IMR-90 (cell line): Measurements from ENCODE around the gene PTCH2.

Experiments used
- BHLHE40 ChIP-seq: fragments of 150-350 bp; IDR thresholded peaks from 2 replicates; pipeline ENCODE4 v1.6.1; 2016; ENCODE audit warnings: mild to moderate bottlenecking, low read depth, low read length
- CEBPB ChIP-seq: IDR thresholded peaks from 2 replicates; pipeline ENCODE4 v1.6.1; 2012; ENCODE audit warnings: low read depth, low read length, improper control_type of control experiment
- CHD1 ChIP-seq: IDR thresholded peaks from 2 replicates; pipeline ENCODE4 v1.6.1; 2012; ENCODE audit warnings: low read depth, low read length, improper control_type of control experiment
- CTCF ChIP-seq: conservative IDR thresholded peaks from 2 replicates; pipeline ENCODE4 v1.5.1; 2012; ENCODE audit warnings: mild to moderate bottlenecking, low read depth, low read length, improper control_type of control experiment
- MAFK ChIP-seq: IDR thresholded peaks from 2 replicates; pipeline ENCODE4 v1.6.1; 2012; ENCODE audit warnings: low read depth, low read length, improper control_type of control experiment
- MXI1 ChIP-seq: IDR thresholded peaks from 2 replicates; pipeline ENCODE4 v1.6.1; 2012; ENCODE audit warnings: low read depth, mild to moderate bottlenecking, low read length, moderate library complexity, borderline replicate concordance
- POLR2A ChIP-seq: IDR thresholded peaks from 2 replicates; pipeline ENCODE4 v1.6.1; 2012; ENCODE audit warnings: mild to moderate bottlenecking, low read depth, low read length
- RAD21 ChIP-seq: IDR thresholded peaks from 2 replicates; pipeline ENCODE4 v1.6.1; 2012; ENCODE audit warnings: low read length, improper control_type of control experiment
- RCOR1 ChIP-seq: IDR thresholded peaks from 2 replicates; pipeline ENCODE4 v1.6.1; 2012; ENCODE audit warnings: mild to moderate bottlenecking, low read length, improper control_type of control experiment; ENCODE audit not compliant: insufficient replicate concordance
- RFX5 ChIP-seq: IDR thresholded peaks from 2 replicates; pipeline ENCODE4 v1.8.0; 2012; ENCODE audit warnings: low read depth, mild to moderate bottlenecking, low read length, moderate library complexity
- SMC3 ChIP-seq: fragments of 150-350 bp; IDR thresholded peaks from 2 replicates; pipeline ENCODE4 v1.6.1; 2016; ENCODE audit warnings: low read depth, mild to moderate bottlenecking, antibody characterized with exemption, low read length, moderate library complexity
- TF ChIP-seq, protein P1 (sequence below): fragments of 150-350 bp; IDR thresholded peaks from 2 replicates; pipeline ENCODE4 v1.6.1; 2017; ENCODE audit warnings: mild to moderate bottlenecking, antibody characterized with exemption, low read length, low read depth
- TF ChIP-seq, protein P2 (sequence below): fragments of 150-350 bp; IDR thresholded peaks from 2 replicates; pipeline ENCODE4 v1.6.1; 2016; ENCODE audit warnings: low read depth, mild to moderate bottlenecking, low read length, moderate library complexity, borderline replicate concordance

DNA sequence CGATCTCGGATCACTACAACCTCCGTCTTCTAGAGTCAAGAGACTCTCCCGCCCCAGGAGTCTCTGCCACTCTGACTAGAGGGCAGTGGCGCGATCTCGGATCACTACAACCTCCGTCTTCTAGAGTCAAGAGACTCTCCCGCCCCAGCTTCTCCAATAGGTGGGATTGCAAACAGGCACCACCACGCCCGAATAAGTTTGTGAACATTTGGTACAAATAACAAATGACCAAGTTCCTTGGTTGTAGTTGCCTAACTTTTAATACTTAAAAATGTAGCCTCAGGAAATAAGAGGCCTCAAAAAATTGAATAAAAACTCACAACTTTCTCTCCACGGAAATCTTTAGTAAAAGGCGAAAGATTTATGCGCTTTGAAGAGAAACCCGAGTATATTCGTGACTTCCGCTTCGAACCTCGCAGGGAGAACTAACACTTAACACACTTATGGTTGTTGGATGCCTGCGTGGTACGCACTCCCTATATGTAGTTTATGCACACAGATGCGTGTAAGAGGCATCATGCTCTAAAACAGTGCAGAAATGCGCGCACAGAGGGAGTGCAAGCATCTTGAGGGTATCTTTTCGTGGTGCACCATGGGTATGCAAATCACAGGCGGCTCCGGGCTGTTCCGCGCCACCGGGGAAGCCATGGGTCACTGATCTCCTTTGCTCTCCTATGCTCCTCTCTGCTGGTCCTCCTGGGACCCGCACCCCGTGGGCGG, 23.3 kb downstream of the PTCH2 start:
- TF ChIP-seq CTCF (peak; percentile 8; the same call in 1 of the 2 replicates), CEBPB (peak; percentile 54; the same call in 1 of the 2 replicates), BHLHE40 (peak; percentile 4; the same call in 1 of the 2 replicates), RAD21 (peak; percentile 16; the same call in 1 of the 2 replicates), RCOR1 (no peak), MAFK (no peak), POLR2A (peak; percentile 100), RFX5 (no peak), CHD1 (peak; percentile 84; the same call in 1 of the 2 replicates), SMC3 (no peak; the same call in 1 of the 2 replicates), MXI1 (no peak)
- TF ChIP-seq, protein P1, sequence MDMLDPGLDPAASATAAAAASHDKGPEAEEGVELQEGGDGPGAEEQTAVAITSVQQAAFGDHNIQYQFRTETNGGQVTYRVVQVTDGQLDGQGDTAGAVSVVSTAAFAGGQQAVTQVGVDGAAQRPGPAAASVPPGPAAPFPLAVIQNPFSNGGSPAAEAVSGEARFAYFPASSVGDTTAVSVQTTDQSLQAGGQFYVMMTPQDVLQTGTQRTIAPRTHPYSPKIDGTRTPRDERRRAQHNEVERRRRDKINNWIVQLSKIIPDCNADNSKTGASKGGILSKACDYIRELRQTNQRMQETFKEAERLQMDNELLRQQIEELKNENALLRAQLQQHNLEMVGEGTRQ, result no peak
- TF ChIP-seq, protein P2, sequence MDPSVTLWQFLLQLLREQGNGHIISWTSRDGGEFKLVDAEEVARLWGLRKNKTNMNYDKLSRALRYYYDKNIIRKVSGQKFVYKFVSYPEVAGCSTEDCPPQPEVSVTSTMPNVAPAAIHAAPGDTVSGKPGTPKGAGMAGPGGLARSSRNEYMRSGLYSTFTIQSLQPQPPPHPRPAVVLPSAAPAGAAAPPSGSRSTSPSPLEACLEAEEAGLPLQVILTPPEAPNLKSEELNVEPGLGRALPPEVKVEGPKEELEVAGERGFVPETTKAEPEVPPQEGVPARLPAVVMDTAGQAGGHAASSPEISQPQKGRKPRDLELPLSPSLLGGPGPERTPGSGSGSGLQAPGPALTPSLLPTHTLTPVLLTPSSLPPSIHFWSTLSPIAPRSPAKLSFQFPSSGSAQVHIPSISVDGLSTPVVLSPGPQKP, result no peak
